ENCODE data around the gene FBLN1.

- no peak for TF ChIP-seq POLR2A (IDR thresholded peaks at IDR 0.05)
- TF ChIP-seq, protein P1, sequence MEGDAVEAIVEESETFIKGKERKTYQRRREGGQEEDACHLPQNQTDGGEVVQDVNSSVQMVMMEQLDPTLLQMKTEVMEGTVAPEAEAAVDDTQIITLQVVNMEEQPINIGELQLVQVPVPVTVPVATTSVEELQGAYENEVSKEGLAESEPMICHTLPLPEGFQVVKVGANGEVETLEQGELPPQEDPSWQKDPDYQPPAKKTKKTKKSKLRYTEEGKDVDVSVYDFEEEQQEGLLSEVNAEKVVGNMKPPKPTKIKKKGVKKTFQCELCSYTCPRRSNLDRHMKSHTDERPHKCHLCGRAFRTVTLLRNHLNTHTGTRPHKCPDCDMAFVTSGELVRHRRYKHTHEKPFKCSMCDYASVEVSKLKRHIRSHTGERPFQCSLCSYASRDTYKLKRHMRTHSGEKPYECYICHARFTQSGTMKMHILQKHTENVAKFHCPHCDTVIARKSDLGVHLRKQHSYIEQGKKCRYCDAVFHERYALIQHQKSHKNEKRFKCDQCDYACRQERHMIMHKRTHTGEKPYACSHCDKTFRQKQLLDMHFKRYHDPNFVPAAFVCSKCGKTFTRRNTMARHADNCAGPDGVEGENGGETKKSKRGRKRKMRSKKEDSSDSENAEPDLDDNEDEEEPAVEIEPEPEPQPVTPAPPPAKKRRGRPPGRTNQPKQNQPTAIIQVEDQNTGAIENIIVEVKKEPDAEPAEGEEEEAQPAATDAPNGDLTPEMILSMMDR (IDR thresholded peaks at IDR 0.05): no peak
These were observed 17.9 kb upstream of the FBLN1 start for GRCh38 chr22:45484742-45485141.
